Measurements from ENCODE around the gene AP3M1.
A peak's percentile ranks its signal among the peaks of the same experiment; 100 is the strongest.

AP3M1 gene

DNA sequence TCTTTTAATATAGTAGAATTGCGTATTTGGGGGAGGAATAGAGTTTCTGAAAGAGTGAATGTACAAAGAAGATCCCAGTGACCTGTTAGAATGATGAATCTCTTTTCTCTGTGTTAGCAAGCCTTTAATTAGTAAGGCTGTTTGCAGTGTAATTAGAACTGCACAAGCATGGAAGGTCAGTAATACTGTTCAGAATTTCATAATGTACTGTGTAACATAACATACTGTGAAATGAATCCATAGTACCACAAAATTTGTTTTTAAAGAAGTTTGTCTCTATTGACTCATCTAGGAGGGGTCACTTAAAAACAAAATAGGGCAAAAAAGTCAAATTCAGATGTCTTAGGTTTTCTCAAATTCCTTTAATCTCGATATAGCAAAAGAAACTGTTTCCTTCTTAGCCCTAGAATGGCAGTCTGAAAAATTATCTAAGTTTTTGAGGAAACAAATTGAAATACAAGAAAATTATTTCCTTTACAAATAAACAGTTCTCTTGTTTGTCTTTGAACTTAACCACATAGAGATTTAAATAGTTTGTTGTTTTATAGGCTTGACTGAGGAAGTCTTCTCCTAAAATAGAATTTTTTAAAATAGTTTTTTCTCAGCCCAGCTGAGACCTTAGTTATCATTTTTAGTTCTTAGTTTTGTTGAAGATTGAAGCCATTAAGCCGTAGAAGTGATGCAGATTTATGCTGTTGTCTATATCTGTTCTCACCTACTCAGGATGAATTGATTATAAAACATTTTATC lies 12.9 kb upstream of the AP3M1 start:
- no peak for DNase-seq (ENCODE audit: extremely low read depth, low read depth)
- TF ChIP-seq, protein P1, sequence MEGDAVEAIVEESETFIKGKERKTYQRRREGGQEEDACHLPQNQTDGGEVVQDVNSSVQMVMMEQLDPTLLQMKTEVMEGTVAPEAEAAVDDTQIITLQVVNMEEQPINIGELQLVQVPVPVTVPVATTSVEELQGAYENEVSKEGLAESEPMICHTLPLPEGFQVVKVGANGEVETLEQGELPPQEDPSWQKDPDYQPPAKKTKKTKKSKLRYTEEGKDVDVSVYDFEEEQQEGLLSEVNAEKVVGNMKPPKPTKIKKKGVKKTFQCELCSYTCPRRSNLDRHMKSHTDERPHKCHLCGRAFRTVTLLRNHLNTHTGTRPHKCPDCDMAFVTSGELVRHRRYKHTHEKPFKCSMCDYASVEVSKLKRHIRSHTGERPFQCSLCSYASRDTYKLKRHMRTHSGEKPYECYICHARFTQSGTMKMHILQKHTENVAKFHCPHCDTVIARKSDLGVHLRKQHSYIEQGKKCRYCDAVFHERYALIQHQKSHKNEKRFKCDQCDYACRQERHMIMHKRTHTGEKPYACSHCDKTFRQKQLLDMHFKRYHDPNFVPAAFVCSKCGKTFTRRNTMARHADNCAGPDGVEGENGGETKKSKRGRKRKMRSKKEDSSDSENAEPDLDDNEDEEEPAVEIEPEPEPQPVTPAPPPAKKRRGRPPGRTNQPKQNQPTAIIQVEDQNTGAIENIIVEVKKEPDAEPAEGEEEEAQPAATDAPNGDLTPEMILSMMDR (IDR thresholded peaks at IDR 0.05; ENCODE audit: low read depth, low read length, missing control alignments), result no peak
- no peak overlapping the region for H3K4me3 ChIP-seq (replicated peaks; ENCODE audit: low read depth, low read length)

DNA sequence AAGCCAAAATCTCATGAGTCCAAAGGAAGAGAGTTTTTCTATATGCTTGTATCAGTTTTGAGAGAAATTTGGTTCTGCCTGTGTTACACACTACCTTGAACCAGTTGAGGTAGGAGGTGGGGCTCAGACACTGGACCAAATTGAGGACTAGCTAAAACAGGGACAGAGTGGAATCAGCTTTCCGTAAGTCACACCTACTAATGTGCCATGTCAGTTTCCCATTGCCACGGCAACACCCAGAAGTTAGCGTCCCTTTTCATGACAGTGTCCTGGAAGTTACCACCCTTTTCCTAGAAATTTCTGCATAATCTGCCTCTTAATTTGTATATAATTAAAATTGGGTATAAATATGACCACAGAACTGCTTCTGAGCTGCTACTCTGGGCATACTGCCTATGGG lies 9.4 kb upstream of the AP3M1 start:
- TF ChIP-seq, protein P1 (IDR thresholded peaks at IDR 0.05; ENCODE audit: low read depth, low read length, missing control alignments), result no peak
- H3K4me3 ChIP-seq (replicated peaks; ENCODE audit: low read depth, low read length), result no peak overlapping the region
- no peak for DNase-seq (ENCODE audit: extremely low read depth, low read depth)

DNA sequence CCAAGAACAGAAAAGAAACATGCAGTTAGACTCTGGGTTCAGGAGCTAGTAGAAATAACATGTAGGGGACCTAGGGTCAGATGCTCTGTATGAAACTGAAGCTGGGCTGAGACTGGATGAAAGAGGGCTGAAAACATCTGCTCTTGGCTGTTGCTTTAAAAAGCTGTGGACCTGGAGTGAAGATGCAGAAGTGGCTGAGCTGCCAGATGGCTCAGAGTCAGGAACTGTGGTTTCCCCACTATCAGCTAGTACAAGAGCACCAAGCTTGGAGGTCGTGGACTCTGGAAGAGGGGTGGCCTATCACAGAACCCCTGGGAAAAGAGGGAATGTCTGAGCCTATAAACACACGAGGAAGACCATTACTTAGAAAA lies 6.3 kb upstream of the AP3M1 start:
- no peak for DNase-seq (ENCODE audit: extremely low read depth, low read depth)
- TF ChIP-seq, protein P1 (IDR thresholded peaks at IDR 0.05; ENCODE audit: low read depth, low read length, missing control alignments), result no peak
- H3K4me3 ChIP-seq (replicated peaks; ENCODE audit: low read depth, low read length), result no peak overlapping the region

- DNase-seq (ENCODE audit: extremely low read depth, low read depth), result no peak
- H3K4me3 ChIP-seq (replicated peaks; ENCODE audit: low read depth, low read length), result no peak overlapping the region
- TF ChIP-seq, protein P1 (IDR thresholded peaks at IDR 0.05; ENCODE audit: low read depth, low read length, missing control alignments), result no peak
Observed at GRCh38 chr10:74153676-74154075, 3.0 kb upstream of the AP3M1 start.

DNA sequence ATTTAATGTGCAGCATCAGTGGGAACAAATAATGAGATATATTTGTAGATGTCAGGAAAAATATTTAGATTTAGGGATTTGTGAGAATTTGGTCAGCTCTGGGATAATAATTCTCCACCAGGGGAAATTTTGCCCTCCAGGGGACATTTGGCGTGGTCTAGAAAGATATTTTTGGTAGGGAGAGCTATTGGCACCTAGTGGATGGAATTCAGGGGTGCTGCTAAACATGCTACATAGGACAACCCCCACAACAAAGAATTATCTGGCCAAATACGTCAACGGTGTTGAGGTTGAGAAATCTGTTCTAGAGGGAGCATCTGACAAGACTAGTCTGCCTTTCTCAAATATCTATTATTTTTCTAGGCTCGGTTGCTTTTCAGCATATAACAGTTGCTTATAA lies 2.5 kb upstream of the AP3M1 start:
- DNase-seq (ENCODE audit: extremely low read depth, low read depth), result no peak
- H3K4me3 ChIP-seq (replicated peaks; ENCODE audit: low read depth, low read length), result peak overlapping the region; percentile 89; the same call in 1 of the 2 replicates
- TF ChIP-seq, protein P1 (IDR thresholded peaks at IDR 0.05; ENCODE audit: low read depth, low read length, missing control alignments), result peak; percentile 51

GRCh38 chr10:74151879-74152722 lies 1.5 kb upstream of the AP3M1 start:
- TF ChIP-seq, protein P1 (IDR thresholded peaks at IDR 0.05; ENCODE audit: low read depth, low read length, missing control alignments), result no peak
- no peak for DNase-seq (ENCODE audit: extremely low read depth, low read depth)
- H3K4me3 ChIP-seq (replicated peaks; ENCODE audit: low read depth, low read length), result peak overlapping the region; percentile 89

Data from HFF-Myc (cell line).